IMR-90 (cell line): ENCODE data around the gene AUTS2. TPM values are rescaled to one million over a fixed set of nuclear protein-coding genes. Genes with fewer than 3 reads are reported as not detected.

Experiments used
- ATAC-seq: fragments of 200-7000 bp; cut with Tn5 transposase; 2 replicates; pipeline ENCODE4 v1.9.1; 2020; ENCODE audit warnings: low read depth, mild to moderate bottlenecking, moderate library complexity
- BruUV-seq: library from RNA; stranded (reverse); fragments of 400-500 nt; replicated peaks from 2 replicates; lab custom pipeline; 2021; lab: Mats Ljungman, UMichigan
- CTCF ChIA-PET: fragments of 300-600 bp; formaldehyde crosslinking; extraction: SDS; loops from one replicate; lab custom pipeline; 2021; ENCODE audit warnings: antibody characterized with exemption; lab: Yijun Ruan, JAX
- POLR2A ChIA-PET: fragments of 300-600 bp; sonication (Branson Sonifier 250); formaldehyde crosslinking; loops from one replicate; lab custom pipeline; 2022; ENCODE audit warnings: antibody characterized with exemption; ENCODE audit not compliant: unreplicated experiment; lab: Charles Lee
- DNase-seq: peaks from one replicate; pipeline ENCODE4 v3.0.0; 2013
- H2AFZ ChIP-seq: replicated peaks from 2 replicates; pipeline ENCODE3; 2013; ENCODE audit warnings: low read length, mild to moderate bottlenecking; ENCODE audit not compliant: poor library complexity
- H2AK5ac ChIP-seq: 2 replicates; pipeline ENCODE4 v1.6.1; 2013; ENCODE audit warnings: low read depth, low read length, inconsistent platforms
- H2AK9ac ChIP-seq: replicated peaks from 2 replicates; pipeline ENCODE3; 2013; ENCODE audit warnings: mild to moderate bottlenecking, low read depth, low read length, moderate library complexity; ENCODE audit not compliant: poor library complexity
- H2BK120ac ChIP-seq: 2 replicates; pipeline ENCODE4 v1.6.1; 2013; ENCODE audit warnings: low read depth, low read length, inconsistent platforms
- H2BK15ac ChIP-seq: 3 replicates; pipeline ENCODE4 v1.6.1; 2013; ENCODE audit warnings: low read depth, low read length, inconsistent platforms
- H2BK20ac ChIP-seq: 2 replicates; pipeline ENCODE4 v1.6.1; 2013; ENCODE audit warnings: low read depth, mild to moderate bottlenecking, inconsistent platforms, low read length, moderate library complexity
- H2BK5ac ChIP-seq: 2 replicates; pipeline ENCODE4 v1.6.1; 2013; ENCODE audit warnings: mild to moderate bottlenecking, low read depth, low read length, inconsistent platforms; ENCODE audit not compliant: poor library complexity, severe bottlenecking
- H3K14ac ChIP-seq: replicated peaks from 2 replicates; pipeline ENCODE4 v1.6.1; 2013; ENCODE audit warnings: low read depth, low read length, inconsistent platforms
- H3K18ac ChIP-seq: 2 replicates; pipeline ENCODE4 v1.6.1; 2013; ENCODE audit warnings: low read depth, low read length, control low read depth
- H3K23ac ChIP-seq: 2 replicates; pipeline ENCODE4 v1.6.1; 2013; ENCODE audit warnings: low read depth, low read length, inconsistent platforms
- H3K27ac ChIP-seq: 2 replicates; pipeline ENCODE4 v1.5.1; 2013; ENCODE audit warnings: mild to moderate bottlenecking, control low read depth, low read length; ENCODE audit not compliant: insufficient read depth
- H3K27me3 ChIP-seq: 2 replicates; pipeline ENCODE4 v1.6.1; 2013; ENCODE audit warnings: low read length; ENCODE audit not compliant: control insufficient read depth, insufficient read depth
- H3K36me3 ChIP-seq: 2 replicates; pipeline ENCODE4 v1.6.1; 2013; ENCODE audit warnings: low read length, mixed read lengths; ENCODE audit not compliant: control insufficient read depth, insufficient read depth
- H3K4ac ChIP-seq: 2 replicates; pipeline ENCODE4 v1.6.1; 2013; ENCODE audit warnings: low read depth, low read length, inconsistent platforms
- H3K4me1 ChIP-seq: 2 replicates; pipeline ENCODE4 v1.6.1; 2013; ENCODE audit warnings: low read length, mixed read lengths; ENCODE audit not compliant: control insufficient read depth, insufficient read depth
- H3K4me2 ChIP-seq: 2 replicates; pipeline ENCODE4 v1.6.1; 2013; ENCODE audit warnings: low read depth, mild to moderate bottlenecking, control low read depth, low read length, moderate library complexity
- H3K4me3 ChIP-seq: 2 replicates; pipeline ENCODE4 v1.5.1; 2013; ENCODE audit warnings: low read depth, mild to moderate bottlenecking, control low read depth, low read length, moderate library complexity; ENCODE audit not compliant: insufficient read depth
- H3K56ac ChIP-seq: 2 replicates; pipeline ENCODE4 v1.6.1; 2013; ENCODE audit warnings: low read length, inconsistent platforms; ENCODE audit not compliant: insufficient read depth; ENCODE audit errors: extremely low read depth
- H3K79me1 ChIP-seq, 2 experiments: 2 replicates each; pipeline ENCODE4 v1.6.1; 2013; ENCODE audit warnings: low read length in 2 of 2, inconsistent platforms in 1 of 2, low read depth in 1 of 2
- H3K9ac ChIP-seq: 2 replicates; pipeline ENCODE4 v1.6.1; 2013; ENCODE audit warnings: low read depth, low read length, control low read depth
- H3K9me1 ChIP-seq: 2 replicates; pipeline ENCODE4 v1.6.1; 2013; ENCODE audit warnings: low read length, inconsistent platforms; ENCODE audit not compliant: insufficient read depth
- H3K9me3 ChIP-seq: 2 replicates; pipeline ENCODE4 v1.6.1; 2013; ENCODE audit warnings: low read length; ENCODE audit not compliant: control insufficient read depth, insufficient read depth
- H4K20me1 ChIP-seq: 2 replicates; pipeline ENCODE4 v1.6.1; 2013; ENCODE audit warnings: low read length, inconsistent platforms; ENCODE audit not compliant: insufficient read depth
- H4K5ac ChIP-seq: 2 replicates; pipeline ENCODE4 v1.6.1; 2013; ENCODE audit warnings: mild to moderate bottlenecking, low read depth, low read length, control low read depth
- H4K8ac ChIP-seq, 2 experiments: 2 replicates each; pipeline ENCODE4 v1.6.1; 2013; ENCODE audit warnings: low read depth in 2 of 2, low read length in 2 of 2, control low read depth in 1 of 2, inconsistent platforms in 1 of 2
- H4K91ac ChIP-seq: 2 replicates; pipeline ENCODE4 v1.6.1; 2013; ENCODE audit warnings: low read depth, low read length, inconsistent platforms; ENCODE audit not compliant: insufficient read depth
- BHLHE40 ChIP-seq: fragments of 150-350 bp; IDR thresholded peaks from 2 replicates; pipeline ENCODE4 v1.6.1; 2016; ENCODE audit warnings: mild to moderate bottlenecking, low read depth, low read length
- ELK1 ChIP-seq: fragments of 150-350 bp; IDR thresholded peaks from 2 replicates; pipeline ENCODE4 v1.6.1; 2016; ENCODE audit warnings: low read depth, mild to moderate bottlenecking, low read length, moderate library complexity, borderline replicate concordance
- FOS ChIP-seq: fragments of 150-350 bp; IDR thresholded peaks from 2 replicates; pipeline ENCODE4 v1.6.1; 2016; ENCODE audit warnings: low read depth, low read length
- MXI1 ChIP-seq: IDR thresholded peaks from 2 replicates; pipeline ENCODE4 v1.6.1; 2012; ENCODE audit warnings: low read depth, mild to moderate bottlenecking, low read length, moderate library complexity, borderline replicate concordance
- NFE2L2 ChIP-seq: fragments of 150-350 bp; IDR thresholded peaks from 2 replicates; pipeline ENCODE4 v1.6.1; 2016; ENCODE audit warnings: low read depth, mild to moderate bottlenecking, low read length
- POLR2A ChIP-seq: IDR thresholded peaks from 2 replicates; pipeline ENCODE4 v1.6.1; 2012; ENCODE audit warnings: mild to moderate bottlenecking, low read depth, low read length
- RAD21 ChIP-seq: IDR thresholded peaks from 2 replicates; pipeline ENCODE4 v1.6.1; 2012; ENCODE audit warnings: low read length, improper control_type of control experiment
- RCOR1 ChIP-seq: IDR thresholded peaks from 2 replicates; pipeline ENCODE4 v1.6.1; 2012; ENCODE audit warnings: mild to moderate bottlenecking, low read length, improper control_type of control experiment; ENCODE audit not compliant: insufficient replicate concordance
- RFX5 ChIP-seq: IDR thresholded peaks from 2 replicates; pipeline ENCODE4 v1.8.0; 2012; ENCODE audit warnings: low read depth, mild to moderate bottlenecking, low read length, moderate library complexity
- USF2 ChIP-seq: fragments of 150-350 bp; IDR thresholded peaks from 2 replicates; pipeline ENCODE4 v1.6.1; 2017; ENCODE audit warnings: mild to moderate bottlenecking, antibody characterized with exemption, low read length, low read depth
- WGBS, 2 experiments: methylation state at CpG; one replicate each; pipeline versions ENCODE4 v1.1.5 to v1.1.7; 2013; ENCODE audit warnings: missing lambda C conversion rate in 2 of 2; ENCODE audit not compliant: insufficient read length in 1 of 2; ENCODE audit errors: extremely low coverage in 2 of 2; 5-methylcytosine and 5-hydroxymethylcytosine counted together
- dilution Hi-C: fragments of 300-500 bp; cut with HindIII; formaldehyde crosslinking; loops from one replicate; pipeline ENCODE4 v1.14.3; 2018; ENCODE audit warnings: low sequenced_read_pairs; ENCODE audit not compliant: unreplicated experiment
- in situ Hi-C: fragments of 300-500 bp; cut with MboI; formaldehyde crosslinking; loops from 3 replicates; pipeline ENCODE4 v1.14.3; 2019; ENCODE audit warnings: low sequenced_read_pairs, inconsistent platforms, mixed read lengths
- intact Hi-C: fragments of 100-400 bp; cut with micrococcal nuclease; formaldehyde crosslinking; loops from 2 replicates; pipeline ENCODE4 v1.10.0; 2022
- polyA plus RNA-seq, 3 experiments: library from polyadenylated mRNA; depleted of rRNA; stranded (reverse); fragments of >200 nt; gene quantifications; 2 replicates each; pipeline ENCODE4 v1.2.3, GENCODE V29; 2012; ENCODE audit warnings: low replicate concordance in 1 of 3
- total RNA-seq: library from RNA; depleted of rRNA; stranded (reverse); fragments of >200 nt; gene quantifications from 2 replicates; pipeline ENCODE4 v1.2.3, GENCODE V29; 2012

The AUTS2 gene
- total and polyA plus RNA-seq, 2 of the 4 experiments (the other 2 are of a cell fraction): 0.90 to 3.0 TPM

- Histone ChIP-seq H3K9me3 (peaks cover 7% of the 10 kb centered on the region; the same call in 1 of the 2 replicates), H3K23ac (no peak overlapping the region), H4K20me1 (no peaks in the 10 kb centered on the region), H3K9ac (no peak overlapping the region), H2AK5ac (no peak overlapping the region), H4K8ac (no peak overlapping the region), H2AFZ (no peak overlapping the region), H2BK20ac (no peak overlapping the region), H2BK120ac (no peak overlapping the region), H3K18ac (no peak overlapping the region), H3K27me3 (no peaks in the 10 kb centered on the region), H4K5ac (no peak overlapping the region), H3K4me2 (no peak overlapping the region), H3K4me1 (no peaks in the 10 kb centered on the region), H3K36me3 (no peaks in the 10 kb centered on the region), H3K14ac (no peak overlapping the region), H3K9me1 (no peaks in the 10 kb centered on the region), H4K91ac (no peak overlapping the region), H3K56ac (no peak overlapping the region), H3K27ac (no peak overlapping the region), H2BK15ac (no peak overlapping the region), H3K4ac (no peak overlapping the region), H2AK9ac (no peak overlapping the region), H3K4me3 (no peak overlapping the region), H2BK5ac (no peak overlapping the region), H3K79me1 (no peaks in the 10 kb centered on the region)
- no CpG with 5 or more reads among the region's 4 CpGs for WGBS, 2 experiments
- POLR2A ChIA-PET: no interaction called here
- no peak for TF ChIP-seq RFX5
- TF ChIP-seq FOS: no peak
- no peak for TF ChIP-seq MXI1
- no peak for TF ChIP-seq BHLHE40
- no peak for TF ChIP-seq RAD21
- TF ChIP-seq POLR2A: no peak
- TF ChIP-seq NFE2L2: no peak
- no peak for TF ChIP-seq RCOR1
- TF ChIP-seq USF2: no peak
- TF ChIP-seq ELK1: no peak
- DNase-seq (no peak), ATAC-seq (no peak)
- CTCF ChIA-PET: no interaction called here
- no TSS peak for BruUV-seq
- intact Hi-C loops: no loop called here
- dilution Hi-C loops: no loop called here
- in situ Hi-C loops: no loop called here
These were observed 1201.6 kb downstream of the AUTS2 start for GRCh38 chr7:70799841-70800405.
